COLO829 (cell line): Measurements from ENCODE around the gene SHF.
"Not testable (repeated sequence)": the region's sequence is repeated elsewhere in the genome, so short reads cannot be mapped to it uniquely, and the experiment has no call there.

Source experiments
- DNase-seq: peaks from one replicate; pipeline ENCODE4 v3.0.0; 2012; ENCODE audit warnings: low spot score

The SHF gene

GRCh38 chr15:45146405-45146804 is 41.4 kb downstream of the SHF start:
- DNase-seq = no peak

GRCh38 chr15:45144775-45145174 is 43.0 kb downstream of the SHF start:
- no peak for DNase-seq

GRCh38 chr15:45143946-45144345 is 43.8 kb downstream of the SHF start:
- DNase-seq = no peak

- DNase-seq = no peak
Measured at GRCh38 chr15:45143056-45143455, 44.7 kb downstream of the SHF start.

GRCh38 chr15:45141386-45141785 is 46.4 kb downstream of the SHF start:
- no peak for DNase-seq

- DNase-seq = no peak
Measured at GRCh38 chr15:45140557-45141250, 47.1 kb downstream of the SHF start.

- DNase-seq = no peak
Measured at GRCh38 chr15:45139770-45140169, 48.0 kb downstream of the SHF start.

GRCh38 chr15:45138814-45139765 is 48.7 kb downstream of the SHF start:
- no peak for DNase-seq

- no peak for DNase-seq
Measured at GRCh38 chr15:45137703-45138102, 50.1 kb downstream of the SHF start.

GRCh38 chr15:45136378-45136764 is 51.4 kb downstream of the SHF start:
- DNase-seq = no peak

- DNase-seq = not testable (repeated sequence)
Measured at GRCh38 chr15:45135705-45136377, 51.9 kb downstream of the SHF start.

- DNase-seq = no peak
Measured at GRCh38 chr15:45134682-45135604, 52.8 kb downstream of the SHF start.

- no peak for DNase-seq
Measured at GRCh38 chr15:45134046-45134445, 53.7 kb downstream of the SHF start.

GRCh38 chr15:45133561-45133920 is 54.2 kb downstream of the SHF start:
- no peak for DNase-seq

- DNase-seq = no peak
Measured at GRCh38 chr15:45132844-45133560, 54.8 kb downstream of the SHF start.

- no peak for DNase-seq
Measured at GRCh38 chr15:45131510-45131909, 56.3 kb downstream of the SHF start.

GRCh38 chr15:45130291-45131000 is 57.3 kb downstream of the SHF start:
- no peak for DNase-seq

GRCh38 chr15:45129651-45130129 is 58.1 kb downstream of the SHF start, which contains the start of the genes DUOX1 and DUOXA1:
DUOX1 (plus strand) TSS chr15:45129994; CDS start chr15:45131967, 1,973 bp downstream.
DUOXA1 (minus strand) TSS chr15:45129879; CDS start chr15:45123014, 6,865 bp downstream.
- no peak for DNase-seq

GRCh38 chr15:45128971-45129639 is 58.7 kb downstream of the SHF start:
- no peak for DNase-seq
